CD4-positive, alpha-beta T cell treated with Interleukin-15 for 4 hours (primary cell): ENCODE measurements around the gene GSTT2.
"Not testable (repeated sequence)": the region's sequence is repeated elsewhere in the genome, so short reads cannot be mapped to it uniquely, and the experiment has no call there.

ENCODE experiments used
- DNase-seq: peaks from one replicate; pipeline ENCODE4 v3.0.0-alpha.2; 2020; ENCODE audit warnings: low spot score

Gene GSTT2

DNA sequence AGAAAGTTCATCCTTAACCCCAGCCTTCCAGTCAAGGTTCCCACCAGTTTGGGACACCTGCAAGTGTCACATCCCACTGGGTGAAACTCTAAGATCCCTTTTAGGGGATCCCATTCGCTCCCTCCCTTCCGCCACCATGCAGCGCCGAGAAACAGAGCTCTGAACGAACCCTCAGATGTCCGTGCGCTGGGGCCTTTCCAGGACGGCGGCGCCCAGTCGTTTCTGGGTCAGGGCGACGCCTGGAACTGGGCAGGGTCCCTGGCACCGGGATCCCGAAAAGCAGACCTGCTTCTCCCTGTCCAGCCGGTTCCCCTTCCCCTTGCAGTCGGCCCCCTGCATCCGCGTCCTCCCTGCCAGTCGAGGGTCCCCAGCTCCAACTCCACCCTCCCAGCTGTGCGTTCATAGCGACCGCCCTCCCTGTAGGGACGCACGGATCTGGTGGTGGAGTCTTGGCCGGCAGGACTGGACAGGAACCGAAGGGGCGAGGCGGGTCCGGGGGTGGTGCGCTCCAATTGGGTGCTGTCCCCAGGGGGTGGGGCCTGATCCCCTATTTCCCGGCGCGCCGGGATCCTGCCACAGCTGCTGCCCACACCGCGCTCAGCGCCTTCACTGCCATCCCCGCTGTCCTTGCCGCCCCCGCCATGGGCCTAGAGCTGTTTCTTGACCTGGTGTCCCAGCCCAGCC is at the start of gene GSTT2:
Gene GSTT2 (plus strand): TSS at position 578 of the 684 bp plus-strand sequence.
- not testable (repeated sequence) for DNase-seq

- DNase-seq: no peak
Measured at GRCh38 chr22:23938328-23939016, 41.5 kb upstream of the GSTT2 start.

- DNase-seq: no peak
Measured at GRCh38 chr22:23939017-23939357, 40.9 kb upstream of the GSTT2 start.

- not testable (repeated sequence) for DNase-seq
Measured at GRCh38 chr22:23940166-23940565, 39.8 kb upstream of the GSTT2 start.

DNA sequence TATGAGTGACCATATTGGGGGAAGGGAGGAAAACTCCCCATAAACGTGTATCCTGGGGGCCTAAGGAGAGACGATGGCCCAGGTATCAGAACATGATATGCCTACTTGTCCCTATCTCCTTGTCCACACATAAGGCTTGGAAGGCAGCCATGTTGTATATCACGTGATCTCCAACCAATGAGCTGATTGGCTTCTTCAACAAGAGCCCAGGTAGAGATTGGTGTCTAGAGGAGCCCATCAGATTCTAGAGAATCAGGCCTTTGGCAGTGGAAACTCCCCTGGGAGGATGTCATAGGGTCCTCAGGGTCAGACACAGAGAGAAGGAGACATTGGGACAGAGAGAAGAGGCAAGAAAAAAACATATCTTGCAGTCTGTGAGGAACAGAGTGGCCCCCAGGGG is 32.5 kb upstream of the GSTT2 start:
- not testable (repeated sequence) for DNase-seq

DNA sequence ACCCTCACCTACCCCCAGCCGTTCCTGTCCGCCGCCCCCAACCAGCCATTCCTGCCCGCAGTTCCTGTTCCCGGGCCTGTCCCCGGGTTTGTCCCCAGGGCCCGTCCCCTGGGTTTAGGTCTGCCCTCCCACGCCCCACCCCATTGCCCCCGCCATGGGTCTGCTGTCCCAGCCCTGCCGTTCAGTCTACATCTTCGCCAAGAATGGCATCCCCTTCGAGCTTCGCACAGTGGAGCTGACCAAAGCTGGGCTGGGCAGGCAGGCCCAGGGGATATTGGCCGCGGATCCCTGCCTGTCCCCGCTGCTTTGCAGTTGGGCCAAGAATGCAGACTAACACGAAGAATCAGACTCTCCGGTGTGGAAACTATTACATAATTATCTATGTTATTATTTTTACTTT is 30.2 kb upstream of the GSTT2 start:
- not testable (repeated sequence) for DNase-seq

GRCh38 chr22:23951383-23951782 is 28.6 kb upstream of the GSTT2 start:
- not testable (repeated sequence) for DNase-seq

GRCh38 chr22:23952794-23953405 is 27.0 kb upstream of the GSTT2 start:
- DNase-seq: not testable (repeated sequence)

- not testable (repeated sequence) for DNase-seq
Measured at GRCh38 chr22:23953485-23953884, 26.4 kb upstream of the GSTT2 start.

- DNase-seq: not testable (repeated sequence)
Measured at GRCh38 chr22:23954193-23954990, 25.5 kb upstream of the GSTT2 start.

DNA sequence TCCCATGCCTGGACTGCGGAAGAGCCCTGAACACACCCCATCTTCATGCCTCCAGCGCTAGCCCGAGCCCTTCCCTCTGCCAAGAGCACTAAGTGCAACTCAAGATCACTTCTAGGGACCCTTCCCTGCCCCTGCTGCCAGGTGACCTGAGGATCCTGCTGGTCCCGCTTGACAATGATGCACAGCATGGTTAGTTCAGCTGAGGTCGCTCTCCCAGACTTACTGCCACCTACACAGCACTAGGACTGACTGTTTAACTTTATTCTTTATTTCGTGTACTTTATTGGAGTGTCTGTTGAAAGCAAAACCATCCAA is 25.0 kb upstream of the GSTT2 start:
- not testable (repeated sequence) for DNase-seq

GRCh38 chr22:23955886-23956285 is 24.0 kb upstream of the GSTT2 start:
- not testable (repeated sequence) for DNase-seq

DNA sequence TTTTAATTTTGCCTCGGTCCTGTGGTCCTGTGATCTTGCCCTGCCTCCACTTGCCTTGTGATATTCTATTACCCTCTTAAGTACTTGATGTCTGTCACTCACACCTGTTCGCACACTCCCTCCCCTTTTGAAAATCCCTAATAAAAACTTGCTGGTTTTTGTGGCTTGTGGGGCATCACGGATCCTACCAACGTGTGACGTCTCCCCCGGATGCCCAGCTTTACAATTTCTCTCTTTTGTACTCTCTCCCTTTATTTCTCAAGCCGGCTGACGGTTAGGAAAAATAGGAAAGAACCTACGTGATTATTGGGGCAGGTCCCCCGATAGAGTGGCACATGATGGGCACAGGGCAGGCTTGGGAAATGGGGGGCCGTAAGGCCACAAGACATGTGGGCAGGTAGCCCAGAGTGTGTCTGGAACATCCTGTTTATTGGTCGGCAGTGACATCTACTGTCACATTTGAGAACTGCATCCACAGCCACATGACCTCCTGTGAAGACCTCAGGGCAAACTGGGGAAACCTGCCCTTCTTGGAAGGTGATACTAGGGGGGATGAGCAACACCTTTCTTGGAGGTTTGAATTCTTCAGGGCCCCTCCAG is 23.5 kb upstream of the GSTT2 start:
- DNase-seq: peak; percentile 83

- not testable (repeated sequence) for DNase-seq
Measured at GRCh38 chr22:23961084-23961771, 18.7 kb upstream of the GSTT2 start, which contains the start of gene GSTT2B. GSTT2B (minus strand) TSS chr22:23961195; CDS start chr22:23961131, 64 bp downstream.

DNA sequence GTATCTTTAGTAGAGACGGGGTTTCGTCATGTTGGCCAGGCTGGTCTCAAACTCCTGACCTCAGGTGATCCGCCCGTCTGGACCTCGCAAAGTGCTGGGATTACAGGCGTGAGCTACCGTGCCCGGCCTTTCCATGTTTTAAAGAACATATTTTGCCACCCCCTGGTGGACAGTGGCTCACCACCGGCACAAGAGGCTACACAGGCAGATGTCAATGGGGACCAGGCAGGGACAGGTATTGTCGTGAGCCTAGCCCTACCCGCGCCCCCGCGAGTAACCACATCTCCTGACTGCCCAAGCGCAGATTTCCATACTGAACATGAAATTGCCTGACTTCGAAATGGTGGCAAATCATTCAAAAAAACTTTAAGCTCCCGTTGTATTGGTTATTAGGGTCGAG is 13.8 kb upstream of the GSTT2 start:
- DNase-seq: not testable (repeated sequence)

GRCh38 chr22:23966568-23966967 is 13.4 kb upstream of the GSTT2 start, which contains the start of gene DDTL:
DDTL (plus strand) TSS chr22:23966888; CDS start chr22:23966915, 27 bp downstream.
- not testable (repeated sequence) for DNase-seq

DNA sequence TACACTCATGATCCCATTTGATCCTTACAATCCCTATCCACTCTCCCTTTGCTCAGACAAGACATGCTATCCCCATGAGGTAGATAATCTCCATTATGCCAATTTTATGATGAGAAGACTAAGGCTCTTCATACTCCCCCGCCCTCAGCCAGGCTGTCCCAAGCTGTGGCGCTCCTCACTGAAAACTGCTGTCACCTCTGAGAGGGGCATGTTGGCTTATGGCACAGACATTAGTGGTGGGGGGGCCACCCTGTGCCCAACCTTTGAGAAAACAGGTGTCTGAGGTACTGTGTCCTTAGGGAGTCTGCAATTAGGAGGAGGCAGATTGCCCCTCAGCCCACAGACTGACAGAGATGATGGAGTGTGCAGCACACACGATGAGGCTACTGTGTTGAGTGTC is 10.9 kb upstream of the GSTT2 start:
- no peak for DNase-seq

- DNase-seq: no peak
Measured at GRCh38 chr22:23970201-23970641, 9.7 kb upstream of the GSTT2 start.

DNA sequence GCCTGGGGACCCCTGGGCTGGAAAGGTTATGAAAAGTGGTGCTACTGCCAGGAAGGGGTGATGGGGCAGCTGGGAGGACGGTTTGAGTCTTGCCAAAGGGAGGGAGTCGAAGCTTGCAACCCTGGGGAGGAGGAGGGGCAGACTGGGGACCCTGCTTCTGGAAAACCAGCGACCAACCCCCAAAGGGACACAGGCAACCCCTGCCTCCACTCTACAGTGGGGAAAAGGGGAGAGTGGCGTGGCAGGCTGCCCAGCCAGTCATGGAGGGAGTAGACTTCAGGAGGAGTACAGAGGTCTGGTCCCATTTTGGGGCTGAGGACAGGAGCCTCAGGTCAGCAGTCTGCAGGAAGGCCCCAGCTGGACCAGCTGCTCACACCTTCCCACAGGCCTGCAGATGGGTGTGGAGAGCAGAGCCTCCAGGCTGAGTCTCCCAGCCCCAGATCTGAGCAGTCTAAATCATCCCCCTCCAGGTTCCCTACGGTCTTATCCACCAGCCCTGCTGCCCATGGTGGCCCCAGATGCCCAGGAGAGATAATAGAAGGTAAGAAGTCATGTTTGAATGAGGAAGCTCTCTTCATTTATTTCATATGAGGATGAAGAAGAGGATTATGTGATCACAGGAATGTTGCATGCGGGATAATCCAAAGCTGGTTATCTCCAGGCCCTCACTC is 9.0 kb upstream of the GSTT2 start:
- DNase-seq: no peak

DNA sequence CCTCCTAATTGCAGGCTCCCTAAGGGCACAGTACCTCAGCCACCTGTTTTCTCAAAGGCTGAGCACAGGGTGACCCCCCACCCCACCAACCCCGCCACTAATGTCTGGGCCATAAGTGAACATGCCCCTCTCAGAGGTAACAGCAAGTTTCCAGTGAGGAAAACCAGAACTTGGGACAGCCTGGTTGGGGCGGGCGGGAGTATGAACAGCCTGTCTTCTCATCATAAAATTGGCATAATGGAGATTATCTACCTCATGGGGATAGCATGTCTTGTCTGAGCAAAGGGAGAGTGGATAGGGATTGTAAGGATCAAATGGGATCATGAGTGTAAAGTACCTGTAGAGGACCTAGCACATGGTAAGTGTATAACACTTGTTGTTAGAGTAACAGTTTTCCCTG is 8.0 kb upstream of the GSTT2 start:
- not testable (repeated sequence) for DNase-seq

- DNase-seq: not testable (repeated sequence)
Measured at GRCh38 chr22:23974345-23974744, 5.6 kb upstream of the GSTT2 start, which contains the start of gene DDT. DDT (minus strand) TSS chr22:23974441; CDS start chr22:23974414, 27 bp downstream.
